IPS-20b (cell line): ENCODE measurements around the gene ACTRT3.

Experiments
- H3K27ac ChIP-seq: one replicate; pipeline ENCODE4 v1.5.1; 2013; ENCODE audit warnings: low read length
- H3K27me3 ChIP-seq: 2 replicates; pipeline ENCODE4 v1.6.1; 2013; ENCODE audit warnings: mild to moderate bottlenecking, low read length, inconsistent platforms; ENCODE audit not compliant: insufficient read depth
- H3K36me3 ChIP-seq: 2 replicates; pipeline ENCODE4 v1.6.1; 2013; ENCODE audit warnings: low read depth, mild to moderate bottlenecking, inconsistent platforms, low read length, moderate library complexity; ENCODE audit not compliant: insufficient read depth
- H3K4me1 ChIP-seq: 2 replicates; pipeline ENCODE4 v1.6.1; 2013; ENCODE audit warnings: mild to moderate bottlenecking, control low read depth, inconsistent platforms, low read length, moderate library complexity; ENCODE audit not compliant: insufficient read depth
- H3K4me3 ChIP-seq: 2 replicates; pipeline ENCODE4 v1.5.1; 2013; ENCODE audit warnings: mild to moderate bottlenecking, low read length, inconsistent platforms
- H3K9ac ChIP-seq: 2 replicates; pipeline ENCODE4 v1.6.1; 2013; ENCODE audit warnings: low read depth, mild to moderate bottlenecking, inconsistent platforms, low read length, moderate library complexity
- H3K9me3 ChIP-seq: 2 replicates; pipeline ENCODE4 v1.6.1; 2013; ENCODE audit warnings: mild to moderate bottlenecking, low read depth, low read length, inconsistent platforms; ENCODE audit not compliant: insufficient read depth

Gene ACTRT3

GRCh38 chr3:169790687-169791429, 21.5 kb upstream of the ACTRT3 start:
- Histone ChIP-seq H3K9me3 (no peaks in the 10 kb centered on the region), H3K9ac (no peak overlapping the region), H3K4me3 (no peak overlapping the region), H3K4me1 (no peaks in the 10 kb centered on the region), H3K27me3 (no peaks in the 10 kb centered on the region), H3K27ac (no peak overlapping the region), H3K36me3 (peaks cover 41% of the 10 kb centered on the region)

DNA sequence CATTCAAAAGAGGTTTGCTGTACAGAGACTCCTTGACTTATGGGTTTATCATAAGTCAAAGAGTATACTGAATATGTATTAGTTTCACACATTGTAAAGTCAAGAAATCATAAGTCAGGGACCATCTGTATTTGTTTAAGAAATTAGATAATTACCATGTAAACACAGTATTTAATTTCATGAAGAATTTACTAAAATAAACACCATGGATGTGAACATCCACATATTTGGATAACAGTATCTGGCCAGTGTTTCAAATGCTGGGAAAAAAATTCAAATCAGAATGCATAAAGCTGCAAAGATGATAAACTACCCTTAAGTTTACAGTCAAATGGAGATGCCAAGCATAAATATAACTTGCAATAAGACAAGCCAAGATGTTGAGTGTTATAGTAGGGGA, 20.9 kb upstream of the ACTRT3 start:
- no peak overlapping the region for H3K27ac ChIP-seq

DNA sequence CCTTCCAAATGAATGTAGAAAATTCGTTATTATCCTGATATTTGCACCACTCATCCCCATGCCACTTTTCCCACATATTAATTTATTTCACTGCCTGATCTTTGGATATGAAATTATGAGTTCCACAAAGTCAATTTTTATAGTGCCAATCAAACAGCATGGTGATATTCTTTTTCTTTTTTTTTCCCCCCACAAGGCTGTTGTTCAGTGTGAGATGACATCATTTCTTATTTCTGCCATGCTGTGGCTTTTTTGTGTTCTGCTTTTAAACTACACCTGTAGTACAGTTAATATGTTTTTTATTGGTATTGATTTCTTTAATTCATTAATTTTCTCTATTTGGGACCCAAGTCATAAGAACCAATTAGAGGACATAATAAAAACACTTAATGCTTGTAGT, 18.4 kb upstream of the ACTRT3 start:
- Histone ChIP-seq H3K4me3 (no peak overlapping the region), H3K36me3 (peaks cover 69% of the 10 kb centered on the region)

More for the DNA sequence above, 20.9 kb upstream of the ACTRT3 start:
- Histone ChIP-seq H3K27me3 (no peaks in the 10 kb centered on the region), H3K9me3 (no peaks in the 10 kb centered on the region), H3K4me3 (no peak overlapping the region), H3K9ac (no peak overlapping the region), H3K36me3 (peaks cover 47% of the 10 kb centered on the region), H3K4me1 (no peaks in the 10 kb centered on the region)

GRCh38 chr3:169787120-169787519, 17.8 kb upstream of the ACTRT3 start:
- Histone ChIP-seq H3K36me3 (peaks cover 72% of the 10 kb centered on the region), H3K9me3 (no peaks in the 10 kb centered on the region), H3K27me3 (no peaks in the 10 kb centered on the region), H3K9ac (no peak overlapping the region), H3K4me1 (no peaks in the 10 kb centered on the region), H3K4me3 (no peak overlapping the region), H3K27ac (no peak overlapping the region)

More for the DNA sequence above, 18.4 kb upstream of the ACTRT3 start:
- Histone ChIP-seq H3K4me1 (no peaks in the 10 kb centered on the region), H3K27ac (no peak overlapping the region), H3K9ac (no peak overlapping the region), H3K27me3 (no peaks in the 10 kb centered on the region), H3K9me3 (no peaks in the 10 kb centered on the region)

- Histone ChIP-seq H3K36me3 (peaks cover 96% of the 10 kb centered on the region), H3K27me3 (no peaks in the 10 kb centered on the region), H3K4me3 (no peak overlapping the region), H3K9me3 (no peaks in the 10 kb centered on the region), H3K9ac (no peak overlapping the region), H3K4me1 (no peaks in the 10 kb centered on the region; the same call in 1 of the 2 replicates), H3K27ac (no peak overlapping the region)
These were observed 12.0 kb upstream of the ACTRT3 start for GRCh38 chr3:169781209-169781855.

- Histone ChIP-seq H3K27ac (no peak overlapping the region), H3K9ac (no peak overlapping the region), H3K27me3 (no peaks in the 10 kb centered on the region), H3K4me1 (peaks cover 5% of the 10 kb centered on the region; the same call in 1 of the 2 replicates), H3K36me3 (peaks cover 96% of the 10 kb centered on the region), H3K9me3 (no peaks in the 10 kb centered on the region), H3K4me3 (no peak overlapping the region)
These were observed 11.4 kb upstream of the ACTRT3 start for GRCh38 chr3:169780742-169781141.

DNA sequence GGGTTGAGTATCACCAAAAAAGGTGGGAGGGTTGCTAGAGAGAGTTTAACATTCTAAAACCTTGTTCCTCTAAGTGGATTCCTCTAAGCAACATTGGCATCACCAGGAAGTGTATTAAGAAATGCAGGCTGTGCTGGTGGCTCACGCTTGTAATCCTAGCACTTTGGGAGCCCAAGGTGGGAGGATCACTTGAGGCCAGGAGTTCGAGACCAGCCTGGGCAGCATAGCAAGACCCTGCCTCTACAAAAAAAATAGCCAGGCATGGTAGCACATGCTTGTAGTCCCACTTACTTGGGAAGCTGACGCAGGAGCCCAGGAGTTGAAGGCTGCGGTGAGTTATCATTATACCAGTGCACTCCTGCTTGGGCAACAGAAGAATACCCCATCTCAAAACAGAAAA, 8.5 kb upstream of the ACTRT3 start:
- Histone ChIP-seq H3K4me1 (peaks cover 13% of the 10 kb centered on the region), H3K4me3 (no peak overlapping the region), H3K27ac (no peak overlapping the region), H3K36me3 (peaks cover 77% of the 10 kb centered on the region), H3K9ac (no peak overlapping the region), H3K27me3 (no peaks in the 10 kb centered on the region), H3K9me3 (no peaks in the 10 kb centered on the region)

DNA sequence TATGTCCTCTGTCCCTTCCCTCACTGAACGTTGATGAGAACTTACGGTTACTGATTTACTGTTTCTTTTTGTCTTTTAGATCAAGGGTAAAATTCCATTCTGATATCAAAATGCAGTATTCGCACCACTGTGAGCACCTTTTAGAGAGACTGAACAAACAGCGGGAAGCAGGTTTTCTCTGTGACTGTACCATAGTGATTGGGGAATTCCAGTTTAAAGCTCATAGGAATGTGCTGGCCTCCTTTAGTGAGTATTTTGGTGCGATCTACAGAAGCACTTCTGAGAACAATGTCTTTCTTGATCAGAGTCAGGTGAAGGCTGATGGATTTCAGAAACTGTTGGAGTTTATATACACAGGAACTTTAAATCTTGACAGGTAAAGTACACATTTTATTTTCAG, 4.8 kb upstream of the ACTRT3 start:
- Histone ChIP-seq H3K36me3 (peaks cover 40% of the 10 kb centered on the region), H3K27me3 (no peaks in the 10 kb centered on the region), H3K4me1 (peaks cover 13% of the 10 kb centered on the region), H3K9me3 (no peaks in the 10 kb centered on the region), H3K4me3 (peak overlapping the region; percentile 91), H3K27ac (no peak overlapping the region), H3K9ac (peak overlapping the region; percentile 96; the same call in 1 of the 2 replicates)

- H3K4me1 ChIP-seq: peaks cover 13% of the 10 kb centered on the region
- H3K4me3 ChIP-seq: peak within 1 kb of the TSS; percentile 91
- no peaks in the 10 kb centered on the region for H3K9me3 ChIP-seq
- peak within 1 kb of the TSS; percentile 86 for H3K27ac ChIP-seq
- H3K27me3 ChIP-seq: no peaks in the 10 kb centered on the region
- H3K9ac ChIP-seq: peak within 1 kb of the TSS; percentile 96
- H3K36me3 ChIP-seq: peaks cover 30% of the 10 kb centered on the region
These were observed 3.8 kb upstream of the ACTRT3 start, which contains the start of gene MYNN for GRCh38 chr3:169772897-169773816. TSS of gene MYNN (plus strand) at chr3:169773396. CDS start at chr3:169774296, 900 bp downstream.

DNA sequence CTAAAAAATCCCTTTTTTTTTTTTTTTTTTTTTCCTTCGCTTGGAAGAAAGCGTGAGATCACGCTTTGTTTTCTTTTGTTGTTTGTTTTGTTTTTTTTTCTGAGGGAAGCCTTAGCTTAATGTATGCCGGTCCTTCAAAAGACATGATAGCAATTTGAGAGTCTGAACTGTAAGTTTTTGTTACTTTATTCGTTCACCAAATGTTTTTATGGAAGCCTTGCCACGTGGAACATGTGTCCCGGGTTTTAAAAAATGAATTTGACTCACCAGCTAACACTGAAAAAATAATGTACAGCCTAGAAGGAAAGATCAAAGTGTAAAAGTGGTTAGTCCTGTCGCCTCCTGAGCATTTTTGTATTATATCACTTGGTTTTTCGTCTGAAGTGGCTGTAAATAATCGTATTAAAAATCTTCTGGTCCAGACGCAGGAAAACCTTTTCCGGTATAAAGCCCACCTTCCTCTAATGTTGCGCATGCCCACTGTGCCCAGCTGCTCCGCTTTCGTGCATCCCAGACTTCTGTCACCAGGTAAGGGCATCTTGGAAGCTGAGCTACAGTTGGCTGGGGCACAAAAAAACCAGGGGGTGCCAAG, 3.0 kb upstream of the ACTRT3 start:
- Histone ChIP-seq H3K9ac (peak overlapping the region; percentile 96), H3K27me3 (no peaks in the 10 kb centered on the region), H3K4me1 (peaks cover 13% of the 10 kb centered on the region), H3K27ac (peak overlapping the region; percentile 86), H3K4me3 (peak overlapping the region; percentile 91), H3K9me3 (no peaks in the 10 kb centered on the region), H3K36me3 (peaks cover 23% of the 10 kb centered on the region)
